Kidney (tissue), 14 donors: ENCODE measurements around the gene ZNF516. TPM values are rescaled to one million over a fixed set of nuclear protein-coding genes. Genes with fewer than 3 reads are reported as not detected.

Experiments used
- DNase-seq, 5 donors: peaks; one replicate each; pipeline ENCODE4 v3.0.0-alpha.2; 2013 to 2020
- FAIRE-seq: peaks from 2 replicates; lab custom pipeline; 2012; peaks lifted over from hg19 to GRCh38; lab: Jason Lieb, UNC
- H3K27ac ChIP-seq, 2 donors: one replicate each; pipeline ENCODE4 v1.7.0; 2013; ENCODE audit warnings: low read depth in 2 of 2, low read length in 2 of 2, inconsistent platforms in 1 of 2
- H3K27me3 ChIP-seq: one replicate; pipeline ENCODE4 v1.7.1; 2013; ENCODE audit warnings: low read length, inconsistent platforms; ENCODE audit not compliant: control insufficient read depth, insufficient read depth
- H3K36me3 ChIP-seq, 3 donors: one replicate each; pipeline versions ENCODE4 v1.7.0 to v1.7.1; 2013; ENCODE audit warnings: low read length in 3 of 3, control low read depth in 1 of 3, inconsistent platforms in 1 of 3; ENCODE audit not compliant: insufficient read depth in 3 of 3, control insufficient read depth in 2 of 3
- H3K4me1 ChIP-seq, 3 donors: one replicate each; pipeline versions ENCODE4 v1.7.0 to v1.7.1; 2013; ENCODE audit warnings: low read length in 3 of 3, inconsistent platforms in 1 of 3, low read depth in 1 of 3; ENCODE audit not compliant: control insufficient read depth in 2 of 3, insufficient read depth in 2 of 3
- H3K4me3 ChIP-seq, 3 donors: one replicate each; pipeline versions ENCODE4 v1.7.0 to v1.8.1; 2013; ENCODE audit warnings: low read length in 3 of 3, control low read depth in 1 of 3, inconsistent platforms in 1 of 3
- H3K9ac ChIP-seq, 3 donors: one replicate each; pipeline versions ENCODE4 v1.7.0 to v1.7.1; 2013; ENCODE audit warnings: low read length in 3 of 3, control low read depth in 1 of 3, inconsistent platforms in 1 of 3
- H3K9me3 ChIP-seq, 3 donors: one replicate each; pipeline versions ENCODE4 v1.7.0 to v1.7.1; 2013; ENCODE audit warnings: low read length in 3 of 3, control low read depth in 1 of 3, inconsistent platforms in 1 of 3; ENCODE audit not compliant: control insufficient read depth in 2 of 3, insufficient read depth in 1 of 3
- intact Hi-C: fragments of 100-400 bp; cut with DNase I; formaldehyde crosslinking; loops from one replicate; pipeline ENCODE4 v1.11.1; 2022
- polyA plus RNA-seq: library from polyadenylated mRNA; stranded (reverse); fragments of 350-450 nt; fragmentation: Illumina TruSeq; extraction: RNeasy Lipid Tissue Mini Kit (QIAGEN cat#74804); gene quantifications from one replicate; pipeline ENCODE4 v1.2.3, GENCODE V29; 2014; ENCODE audit warnings: low read depth, low replicate concordance; ENCODE audit not compliant: insufficient read depth
- total RNA-seq: library from RNA; stranded (reverse); fragmentation: NEBNext Ultra II Directional; extraction: Animal tissue kit (Norgen Biotek cat#: 25700); gene quantifications from one replicate; pipeline ENCODE4 v1.2.1, GENCODE V29; 2021
- TF ChIP-seq, protein P1 (sequence below): IDR thresholded peaks from 3 replicates; pipeline ENCODE4 v1.5.1; 2012; ENCODE audit warnings: mild to moderate bottlenecking, moderate library complexity, borderline replicate concordance; ENCODE audit not compliant: insufficient read depth; ENCODE audit errors: extremely low read depth
- donor health status: control.
- donor health status: control.
- donor health status: control.
- donor health status: control.
- donor health status: control.
- donor health status: DM: yes; HTN: yes; CAD: no.
- donor health status: Normal renal cell carcinoma (clear cell type).

Gene ZNF516
- total and polyA plus RNA-seq, 2 donors from 2014 or later, result 6.7 to 28.7 TPM

GRCh38 chr18:76497021-76497420 lies 2.0 kb upstream of the ZNF516 start:
- TF ChIP-seq, protein P1, sequence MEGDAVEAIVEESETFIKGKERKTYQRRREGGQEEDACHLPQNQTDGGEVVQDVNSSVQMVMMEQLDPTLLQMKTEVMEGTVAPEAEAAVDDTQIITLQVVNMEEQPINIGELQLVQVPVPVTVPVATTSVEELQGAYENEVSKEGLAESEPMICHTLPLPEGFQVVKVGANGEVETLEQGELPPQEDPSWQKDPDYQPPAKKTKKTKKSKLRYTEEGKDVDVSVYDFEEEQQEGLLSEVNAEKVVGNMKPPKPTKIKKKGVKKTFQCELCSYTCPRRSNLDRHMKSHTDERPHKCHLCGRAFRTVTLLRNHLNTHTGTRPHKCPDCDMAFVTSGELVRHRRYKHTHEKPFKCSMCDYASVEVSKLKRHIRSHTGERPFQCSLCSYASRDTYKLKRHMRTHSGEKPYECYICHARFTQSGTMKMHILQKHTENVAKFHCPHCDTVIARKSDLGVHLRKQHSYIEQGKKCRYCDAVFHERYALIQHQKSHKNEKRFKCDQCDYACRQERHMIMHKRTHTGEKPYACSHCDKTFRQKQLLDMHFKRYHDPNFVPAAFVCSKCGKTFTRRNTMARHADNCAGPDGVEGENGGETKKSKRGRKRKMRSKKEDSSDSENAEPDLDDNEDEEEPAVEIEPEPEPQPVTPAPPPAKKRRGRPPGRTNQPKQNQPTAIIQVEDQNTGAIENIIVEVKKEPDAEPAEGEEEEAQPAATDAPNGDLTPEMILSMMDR, result no peak
- H3K27me3 ChIP-seq, result no peaks in the 10 kb centered on the region
- FAIRE-seq (no peak), DNase-seq (no peak)
- H3K9me3 ChIP-seq, result no peaks in the 10 kb centered on the region
- no peak overlapping the region for H3K27ac ChIP-seq
- H3K9ac ChIP-seq, result no peak overlapping the region
- H3K4me1 ChIP-seq, result peaks cover 3 to 8% (median 3%) of the 10 kb centered on the region in 3 donors
- no peaks in the 10 kb centered on the region for H3K36me3 ChIP-seq
- H3K4me3 ChIP-seq, result no peak overlapping the region
- intact Hi-C loops, result no loop called here

GRCh38 chr18:76496194-76496890 lies 1.3 kb upstream of the ZNF516 start:
- peak overlapping the region; percentile 64 to 92 (median 88) for H3K4me3 ChIP-seq
- DNase-seq, result peak; percentile 83 to 91 (median 86)

GRCh38 chr18:76495435-76496193 lies 572 bp upstream of the ZNF516 start:
- no peaks in the 10 kb centered on the region for H3K27me3 ChIP-seq
- FAIRE-seq, result no peak
- DNase-seq, result peak in 4 of 5 donors; percentile 64 to 82 (median 74)
- no peaks in the 10 kb centered on the region for H3K36me3 ChIP-seq
- H3K27ac ChIP-seq, result peak overlapping the region; percentile 51 to 67
- peak overlapping the region; percentile 77 to 92 (median 88) for H3K4me3 ChIP-seq
- TF ChIP-seq, protein P1, result no peak
- intact Hi-C loops, result no loop called here
- peak overlapping the region; percentile 48 to 91 (median 88) for H3K9ac ChIP-seq
- H3K9me3 ChIP-seq, result no peaks in the 10 kb centered on the region
- peaks cover 3 to 9% (median 3%) of the 10 kb centered on the region in 3 donors for H3K4me1 ChIP-seq

More at GRCh38 chr18:76496194-76496890, 1.3 kb upstream of the ZNF516 start:
- intact Hi-C loops, result no loop called here
- H3K9me3 ChIP-seq, result no peaks in the 10 kb centered on the region
- H3K27me3 ChIP-seq, result no peaks in the 10 kb centered on the region
- no peak for FAIRE-seq
- TF ChIP-seq, protein P1, result no peak
- no peaks in the 10 kb centered on the region for H3K36me3 ChIP-seq
- peak overlapping the region; percentile 37 to 88 (median 51) for H3K9ac ChIP-seq
- peak overlapping the region in 1 of 2 donors; percentile 67 for H3K27ac ChIP-seq
- H3K4me1 ChIP-seq, result peaks cover 3 to 9% (median 3%) of the 10 kb centered on the region in 3 donors
